Endothelial cell of umbilical vein (primary cell): ENCODE data around the gene SCAF1. TPM values are rescaled to one million over a fixed set of nuclear protein-coding genes. Genes with fewer than 3 reads are reported as not detected.

Source experiments
- BruUV-seq: library from RNA; stranded (reverse); fragments of 400-500 nt; replicated peaks from 2 replicates; lab custom pipeline; 2021; lab: Mats Ljungman, UMichigan
- CTCF ChIA-PET: fragments of 300-600, 350-600 bp; sonication (Branson Sonifier 250); formaldehyde crosslinking; loops from one replicate; lab custom pipeline; 2021; ENCODE audit warnings: antibody characterized with exemption, inconsistent platforms; lab: Charles Lee
- POLR2A ChIA-PET: fragments of 300-600, 350-600 bp; sonication (Branson Sonifier 250); formaldehyde crosslinking; loops from one replicate; lab custom pipeline; 2021; ENCODE audit warnings: antibody characterized with exemption, inconsistent platforms; lab: Charles Lee
- DNase-seq: peaks from one replicate; pipeline ENCODE4 v3.0.0-alpha.2; 2011; ENCODE audit warnings: low read depth, low spot score
- FAIRE-seq: peaks from 2 replicates; lab custom pipeline; 2011; peaks lifted over from hg19 to GRCh38; lab: Jason Lieb, UNC
- H2AFZ ChIP-seq: 2 replicates; pipeline ENCODE4 v1.6.0; 2012; ENCODE audit warnings: low read depth, low read length, control low read depth, inconsistent platforms
- H3K27ac ChIP-seq: 2 replicates; pipeline ENCODE4 v1.5.1; 2011; ENCODE audit warnings: low read depth, mild to moderate bottlenecking, control low read depth, low read length, moderate library complexity; ENCODE audit not compliant: insufficient read depth
- H3K27me3 ChIP-seq, 2 experiments: 2 replicates each; pipeline versions ENCODE4 v1.6.0 to v1.6.1; 2011; ENCODE audit warnings: low read length in 2 of 2, mixed read lengths in 1 of 2; ENCODE audit not compliant: control insufficient read depth in 2 of 2, insufficient read depth in 2 of 2
- H3K36me3 ChIP-seq, 2 experiments: 2 replicates in 1 of 2; 3 replicates in 1 of 2; pipeline ENCODE4 v1.5.1; 2011; ENCODE audit warnings: low read length in 2 of 2, mild to moderate bottlenecking in 1 of 2, moderate library complexity in 1 of 2; ENCODE audit not compliant: control insufficient read depth in 2 of 2, insufficient read depth in 2 of 2; ENCODE audit errors: extremely low read depth in 1 of 2
- H3K4me1 ChIP-seq: 3 replicates; pipeline ENCODE4 v1.5.1; 2011; ENCODE audit warnings: mild to moderate bottlenecking, low read length; ENCODE audit not compliant: control insufficient read depth, insufficient read depth; ENCODE audit errors: extremely low read depth
- H3K4me2 ChIP-seq: 2 replicates; pipeline ENCODE4 v1.6.1; 2011; ENCODE audit warnings: low read length, control low read depth, mixed read lengths; ENCODE audit not compliant: insufficient read depth
- H3K4me3 ChIP-seq, 3 experiments: fragments of 200-600 bp in 1 of 3; sonication (generic), shearing (Covaris generic) in 1 of 3; replicated peaks in 1 of 3; 2 replicates each; pipeline ENCODE4 v1.5.1; 2011 to 2016; ENCODE audit warnings: control low read depth in 3 of 3, low read length in 3 of 3, mild to moderate bottlenecking in 2 of 3, inconsistent platforms in 1 of 3, low read depth in 1 of 3, moderate library complexity in 1 of 3; ENCODE audit not compliant: insufficient read depth in 1 of 3
- H3K79me2 ChIP-seq: 2 replicates; pipeline ENCODE4 v1.6.0; 2012; ENCODE audit warnings: low read length, inconsistent platforms; ENCODE audit not compliant: control insufficient read depth, insufficient read depth
- H3K9ac ChIP-seq: replicated peaks from 2 replicates; pipeline ENCODE3; 2011; ENCODE audit warnings: low read length, control low read depth; ENCODE audit not compliant: insufficient read depth; ENCODE audit errors: extremely low read depth
- H3K9me1 ChIP-seq: replicated peaks from 3 replicates; pipeline ENCODE4 v1.6.0; 2011; ENCODE audit warnings: mild to moderate bottlenecking, low read length; ENCODE audit not compliant: control insufficient read depth, insufficient read depth; ENCODE audit errors: extremely low read depth
- H3K9me3 ChIP-seq: replicated peaks from 2 replicates; pipeline ENCODE4 v1.5.1; 2012; ENCODE audit warnings: low read length, inconsistent platforms; ENCODE audit not compliant: control insufficient read depth, insufficient read depth
- H4K20me1 ChIP-seq: replicated peaks from 2 replicates; pipeline ENCODE3; 2011; ENCODE audit warnings: mild to moderate bottlenecking, low read length; ENCODE audit not compliant: control insufficient read depth, insufficient read depth; ENCODE audit errors: extremely low read depth
- EZH2 ChIP-seq: IDR thresholded peaks from 2 replicates; pipeline ENCODE4 v1.6.1; 2012; ENCODE audit warnings: borderline replicate concordance, low read depth, mild to moderate bottlenecking, moderate library complexity, low read length, inconsistent platforms; ENCODE audit not compliant: severe bottlenecking
- FOS ChIP-seq: IDR thresholded peaks from 2 replicates; pipeline ENCODE4 v1.6.1; 2011; ENCODE audit warnings: mild to moderate bottlenecking, low read length, moderate library complexity, borderline replicate concordance; ENCODE audit not compliant: insufficient read depth
- GATA2 ChIP-seq: IDR thresholded peaks from 2 replicates; pipeline ENCODE4 v1.7.0; 2011; ENCODE audit warnings: low read depth, mild to moderate bottlenecking, moderate library complexity, mixed read lengths, low read length; ENCODE audit not compliant: insufficient read length, insufficient read depth
- JUN ChIP-seq: IDR thresholded peaks from 2 replicates; pipeline ENCODE4 v1.6.1; 2011; ENCODE audit warnings: borderline replicate concordance, low read depth; ENCODE audit not compliant: insufficient read length, insufficient read depth
- MYC ChIP-seq: IDR thresholded peaks from one replicate; pipeline ENCODE4 v1.6.1; 2011; ENCODE audit warnings: mild to moderate bottlenecking, low read depth, low read length
- POLR2A ChIP-seq: IDR thresholded peaks from 2 replicates; pipeline ENCODE4 v1.6.1; 2012; ENCODE audit warnings: low read depth, mild to moderate bottlenecking, control low read depth, low read length
- POLR2AphosphoS5 ChIP-seq: IDR thresholded peaks from 2 replicates; pipeline ENCODE4 v1.6.1; 2012; ENCODE audit warnings: low read depth, mild to moderate bottlenecking, control low read depth, low read length, moderate library complexity; ENCODE audit not compliant: insufficient read depth
- dilution Hi-C: fragments of 300-500 bp; cut with MboI; formaldehyde crosslinking; loops from one replicate; pipeline ENCODE4 v1.15.0; 2019; ENCODE audit warnings: low sequenced_read_pairs; ENCODE audit not compliant: extremely low pct_ligation_motif_present
- intact Hi-C: fragments of 100-400 bp; cut with micrococcal nuclease; formaldehyde crosslinking; loops from one replicate; pipeline ENCODE4 v1.10.0; 2022
- polyA plus RNA-seq, 4 experiments: library from polyadenylated mRNA; depleted of rRNA in 3 of 4; stranded (reverse) in 3 of 4; unstranded in 1 of 4; fragments of >200 nt; gene quantifications; 2 replicates each; pipeline versions ENCODE4 v1.2.1 to v1.2.3, GENCODE V29; 2011 to 2012; ENCODE audit warnings: missing spikeins in 1 of 4
- total RNA-seq: library from RNA; stranded (reverse); gene quantifications from 2 replicates; pipeline ENCODE4 v1.2.3, GENCODE V29; 2021
- TF ChIP-seq, protein P1 (sequence below): IDR thresholded peaks from 2 replicates; pipeline ENCODE4 v1.6.1; 2011; ENCODE audit not compliant: insufficient read depth, insufficient read length
- TF ChIP-seq, protein P2 (sequence below), 2 donors: IDR thresholded peaks; 1 replicate in 1 of 2; 2 replicates in 1 of 2; pipeline ENCODE4 v1.5.1; 2011; ENCODE audit warnings: low read length in 2 of 2, mild to moderate bottlenecking in 2 of 2, moderate library complexity in 2 of 2, control low read depth in 1 of 2, inconsistent platforms in 1 of 2, low read depth in 1 of 2; ENCODE audit not compliant: insufficient read depth in 1 of 2; ENCODE audit errors: extremely low read depth in 1 of 2

The SCAF1 gene
- total and polyA plus RNA-seq, 2 donors (not counting 3 experiments of a cell fraction or from before 2014, with no cell fraction given), result 13.3 to 75.8 TPM

GRCh38 chr19:49626226-49626625, 15.8 kb upstream of the SCAF1 start:
- dilution Hi-C loops (no loop called here), intact Hi-C loops (no loop called here)
- no peaks in the 10 kb centered on the region for H3K9me1 ChIP-seq
- FAIRE-seq (no peak), DNase-seq (no peak)
- H3K27me3 ChIP-seq, result no peaks in the 10 kb centered on the region
- H3K4me1 ChIP-seq, result peaks cover 6% of the 10 kb centered on the region
- no peaks in the 10 kb centered on the region for H3K9me3 ChIP-seq
- no peaks in the 10 kb centered on the region for H3K79me2 ChIP-seq
- TF ChIP-seq POLR2A (no peak), FOS (no peak), JUN (no peak), EZH2 (no peak), POLR2AphosphoS5 (no peak), MYC (no peak), GATA2 (no peak)
- TF ChIP-seq, protein P1, sequence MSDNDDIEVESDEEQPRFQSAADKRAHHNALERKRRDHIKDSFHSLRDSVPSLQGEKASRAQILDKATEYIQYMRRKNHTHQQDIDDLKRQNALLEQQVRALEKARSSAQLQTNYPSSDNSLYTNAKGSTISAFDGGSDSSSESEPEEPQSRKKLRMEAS, result no peak
- TF ChIP-seq, protein P2, sequence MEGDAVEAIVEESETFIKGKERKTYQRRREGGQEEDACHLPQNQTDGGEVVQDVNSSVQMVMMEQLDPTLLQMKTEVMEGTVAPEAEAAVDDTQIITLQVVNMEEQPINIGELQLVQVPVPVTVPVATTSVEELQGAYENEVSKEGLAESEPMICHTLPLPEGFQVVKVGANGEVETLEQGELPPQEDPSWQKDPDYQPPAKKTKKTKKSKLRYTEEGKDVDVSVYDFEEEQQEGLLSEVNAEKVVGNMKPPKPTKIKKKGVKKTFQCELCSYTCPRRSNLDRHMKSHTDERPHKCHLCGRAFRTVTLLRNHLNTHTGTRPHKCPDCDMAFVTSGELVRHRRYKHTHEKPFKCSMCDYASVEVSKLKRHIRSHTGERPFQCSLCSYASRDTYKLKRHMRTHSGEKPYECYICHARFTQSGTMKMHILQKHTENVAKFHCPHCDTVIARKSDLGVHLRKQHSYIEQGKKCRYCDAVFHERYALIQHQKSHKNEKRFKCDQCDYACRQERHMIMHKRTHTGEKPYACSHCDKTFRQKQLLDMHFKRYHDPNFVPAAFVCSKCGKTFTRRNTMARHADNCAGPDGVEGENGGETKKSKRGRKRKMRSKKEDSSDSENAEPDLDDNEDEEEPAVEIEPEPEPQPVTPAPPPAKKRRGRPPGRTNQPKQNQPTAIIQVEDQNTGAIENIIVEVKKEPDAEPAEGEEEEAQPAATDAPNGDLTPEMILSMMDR (IDR thresholded peaks at IDR 0.05; ENCODE audit: extremely low read depth in 1 of 2, insufficient read depth in 1 of 2, low read depth in 1 of 2, low read length in 2 of 2), result no peak
- H3K9ac ChIP-seq, result no peak overlapping the region
- no peak overlapping the region for H3K4me2 ChIP-seq
- no peak overlapping the region for H2AFZ ChIP-seq
- no peaks in the 10 kb centered on the region for H4K20me1 ChIP-seq
- CTCF ChIA-PET, result no interaction called here
- no peak overlapping the region for H3K4me3 ChIP-seq
- POLR2A ChIA-PET, result no interaction called here
- no peak overlapping the region for H3K27ac ChIP-seq
- H3K36me3 ChIP-seq, result peaks cover 0 to 18% of the 10 kb centered on the region in 2 experiments
- BruUV-seq, result no TSS peak
